ENCODE results near the gene COL24A1.

DNA sequence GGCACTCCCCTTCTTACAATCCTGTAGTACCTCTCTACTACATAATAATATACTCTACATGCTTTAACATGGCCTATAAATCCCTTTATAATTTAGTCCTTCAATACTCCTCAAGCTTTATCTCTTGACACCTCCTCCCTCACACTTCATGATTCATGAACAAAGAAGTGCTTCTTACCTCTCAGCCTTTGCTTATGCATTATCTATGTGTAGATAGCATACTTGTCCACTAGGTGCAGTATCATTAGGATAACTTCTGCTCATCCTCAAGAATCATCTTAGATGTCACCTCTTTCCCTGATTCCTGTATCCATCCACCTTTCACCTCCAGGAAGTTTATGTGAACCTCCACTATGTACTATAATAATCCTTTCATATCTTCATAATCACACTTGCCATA lies 74.4 kb downstream of the COL24A1 start:
- TF ChIP-seq, protein P1, sequence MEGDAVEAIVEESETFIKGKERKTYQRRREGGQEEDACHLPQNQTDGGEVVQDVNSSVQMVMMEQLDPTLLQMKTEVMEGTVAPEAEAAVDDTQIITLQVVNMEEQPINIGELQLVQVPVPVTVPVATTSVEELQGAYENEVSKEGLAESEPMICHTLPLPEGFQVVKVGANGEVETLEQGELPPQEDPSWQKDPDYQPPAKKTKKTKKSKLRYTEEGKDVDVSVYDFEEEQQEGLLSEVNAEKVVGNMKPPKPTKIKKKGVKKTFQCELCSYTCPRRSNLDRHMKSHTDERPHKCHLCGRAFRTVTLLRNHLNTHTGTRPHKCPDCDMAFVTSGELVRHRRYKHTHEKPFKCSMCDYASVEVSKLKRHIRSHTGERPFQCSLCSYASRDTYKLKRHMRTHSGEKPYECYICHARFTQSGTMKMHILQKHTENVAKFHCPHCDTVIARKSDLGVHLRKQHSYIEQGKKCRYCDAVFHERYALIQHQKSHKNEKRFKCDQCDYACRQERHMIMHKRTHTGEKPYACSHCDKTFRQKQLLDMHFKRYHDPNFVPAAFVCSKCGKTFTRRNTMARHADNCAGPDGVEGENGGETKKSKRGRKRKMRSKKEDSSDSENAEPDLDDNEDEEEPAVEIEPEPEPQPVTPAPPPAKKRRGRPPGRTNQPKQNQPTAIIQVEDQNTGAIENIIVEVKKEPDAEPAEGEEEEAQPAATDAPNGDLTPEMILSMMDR (conservative IDR thresholded peaks at IDR 0.05; ENCODE audit: low read depth, low read length), result peak; percentile 48
- TF ChIP-seq EZH2phosphoT487 (IDR thresholded peaks at IDR 0.05; ENCODE audit: borderline replicate concordance, low read length) (no peak), EZH2 (IDR thresholded peaks at IDR 0.05; ENCODE audit: low read length, unreplicated experiment) (no peak)
